Keratinocyte (primary cell): ENCODE measurements around the gene PDE4A. TPM values are rescaled to one million over a fixed set of nuclear protein-coding genes. Genes with fewer than 3 reads are reported as not detected.

ENCODE experiments used
- DNase-seq: peaks from one replicate; pipeline ENCODE4 v3.0.0-alpha.2; 2011; ENCODE audit warnings: low read depth, missing footprints, low spot score
- FAIRE-seq: peaks from 2 replicates; lab custom pipeline; 2011; peaks lifted over from hg19 to GRCh38; lab: Jason Lieb, UNC
- H2AFZ ChIP-seq: 2 replicates; pipeline ENCODE4 v1.6.0; 2012; ENCODE audit warnings: low read length, control low read depth, inconsistent platforms; ENCODE audit not compliant: control insufficient read depth
- H3K27ac ChIP-seq: 2 replicates; pipeline ENCODE4 v1.5.1; 2011; ENCODE audit warnings: low read length; ENCODE audit not compliant: control insufficient read depth, insufficient read depth
- H3K27me3 ChIP-seq: 3 replicates; pipeline ENCODE4 v1.6.0; 2011; ENCODE audit warnings: low read length; ENCODE audit not compliant: control insufficient read depth, insufficient read depth; ENCODE audit errors: extremely low read depth
- H3K36me3 ChIP-seq, 2 experiments: 2 replicates in 1 of 2; 3 replicates in 1 of 2; pipeline ENCODE4 v1.5.1; 2011; ENCODE audit warnings: low read length in 2 of 2, mild to moderate bottlenecking in 1 of 2; ENCODE audit not compliant: control insufficient read depth in 2 of 2, insufficient read depth in 2 of 2; ENCODE audit errors: extremely low read depth in 1 of 2
- H3K4me1 ChIP-seq: 3 replicates; pipeline ENCODE4 v1.5.1; 2011; ENCODE audit warnings: low read length; ENCODE audit not compliant: control insufficient read depth, insufficient read depth; ENCODE audit errors: extremely low read depth
- H3K4me2 ChIP-seq: 3 replicates; pipeline ENCODE4 v1.6.0; 2011; ENCODE audit warnings: low read depth, low read length; ENCODE audit not compliant: control insufficient read depth, insufficient read depth; ENCODE audit errors: extremely low read depth
- H3K4me3 ChIP-seq, 3 experiments: fragments of 200-600 bp in 1 of 3; sonication (generic) in 1 of 3; 2 replicates in 2 of 3; 3 replicates in 1 of 3; pipeline ENCODE4 v1.5.1; 2011 to 2016; ENCODE audit warnings: low read length in 3 of 3, mild to moderate bottlenecking in 3 of 3, control low read depth in 2 of 3, inconsistent platforms in 1 of 3, low read depth in 1 of 3, mixed read lengths in 1 of 3, mixed run types in 1 of 3, moderate library complexity in 1 of 3; ENCODE audit not compliant: control insufficient read depth in 2 of 3, insufficient read depth in 2 of 3; ENCODE audit errors: extremely low read depth in 1 of 3
- H3K79me2 ChIP-seq: 2 replicates; pipeline ENCODE4 v1.6.0; 2012; ENCODE audit warnings: low read length; ENCODE audit not compliant: control insufficient read depth, insufficient read depth
- H3K9ac ChIP-seq: 3 replicates; pipeline ENCODE4 v1.6.0; 2011; ENCODE audit warnings: low read length; ENCODE audit not compliant: control insufficient read depth, insufficient read depth; ENCODE audit errors: extremely low read depth
- H3K9me1 ChIP-seq: 3 replicates; pipeline ENCODE4 v1.6.0; 2011; ENCODE audit warnings: low read length; ENCODE audit not compliant: control insufficient read depth, insufficient read depth; ENCODE audit errors: extremely low read depth
- H3K9me3 ChIP-seq: 2 replicates; pipeline ENCODE4 v1.5.1; 2012; ENCODE audit warnings: low read depth, low read length; ENCODE audit not compliant: control insufficient read depth
- H4K20me1 ChIP-seq: 3 replicates; pipeline ENCODE4 v1.6.0; 2011; ENCODE audit warnings: low read length; ENCODE audit not compliant: control insufficient read depth, insufficient read depth; ENCODE audit errors: extremely low read depth
- EZH2 ChIP-seq: IDR thresholded peaks from one replicate; pipeline ENCODE4 v1.6.1; 2012; ENCODE audit warnings: inconsistent platforms, mild to moderate bottlenecking, low read length, moderate library complexity
- dilution Hi-C: fragments of 300-500 bp; cut with MboI; formaldehyde crosslinking; loops from one replicate; pipeline ENCODE4 v1.7.0; 2020; ENCODE audit warnings: low sequenced_read_pairs; ENCODE audit not compliant: extremely low pct_ligation_motif_present
- polyA plus RNA-seq, 5 experiments: library from polyadenylated mRNA; depleted of rRNA in 3 of 5; stranded (reverse) in 3 of 5; stranded (forward) in 1 of 5; unstranded in 1 of 5; fragments of >200 nt; gene quantifications; 1 replicate in 1 of 5; 2 replicates in 3 of 5; 3 replicates in 1 of 5; pipeline versions ENCODE4 v1.2.1 to v1.2.3, GENCODE V29; 2011 to 2012; ENCODE audit warnings: missing spikeins in 2 of 5, low read depth in 1 of 5, low replicate concordance in 1 of 5
- TF ChIP-seq, protein P1 (sequence below), 3 experiments: IDR thresholded peaks in 1 of 3; conservative IDR thresholded peaks in 1 of 3; optimal IDR thresholded peaks in 1 of 3; 2 replicates in 2 of 3; 3 replicates in 1 of 3; pipeline versions ENCODE3 to v1.5.1; 2011; ENCODE audit warnings: low read length in 3 of 3, mild to moderate bottlenecking in 3 of 3, moderate library complexity in 2 of 3, control low read depth in 1 of 3, inconsistent platforms in 1 of 3; ENCODE audit not compliant: insufficient read depth in 2 of 3; ENCODE audit errors: extremely low read depth in 1 of 3

Gene PDE4A
- polyA plus RNA-seq, 1 donor (not counting 4 experiments of a cell fraction or from before 2014, with no cell fraction given) = 0.09 TPM

DNA sequence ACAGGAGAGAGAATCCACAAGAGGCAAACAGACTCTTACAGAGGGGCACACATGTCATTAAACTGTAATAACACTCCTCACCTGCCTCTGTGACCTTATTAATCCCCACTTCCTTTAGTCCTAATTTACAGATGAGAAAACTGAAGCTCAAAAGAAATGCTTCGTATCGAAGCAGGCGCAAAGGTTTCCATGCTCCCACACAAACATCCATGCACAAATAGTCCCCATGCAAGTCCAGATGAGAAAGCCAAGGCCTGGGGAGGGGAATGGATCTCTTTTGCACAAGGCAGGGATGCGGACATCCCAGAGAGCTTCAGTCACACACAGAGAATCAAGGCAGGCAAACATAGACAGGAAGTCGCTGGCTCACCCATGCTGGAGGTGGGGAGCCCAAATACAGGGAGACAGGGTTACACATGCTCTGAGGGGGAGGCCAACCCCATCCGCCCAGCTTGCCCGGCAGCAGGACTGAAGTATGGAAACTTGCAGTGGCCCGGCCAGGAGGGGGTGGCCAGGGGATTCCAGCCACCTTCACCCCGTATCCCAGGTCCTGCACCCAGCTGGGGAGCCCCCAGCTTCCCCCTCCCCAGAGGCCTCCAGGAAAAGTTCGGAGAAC, 96.4 kb downstream of the PDE4A start:
- peak overlapping the region; percentile 42 for H3K27ac ChIP-seq

DNA sequence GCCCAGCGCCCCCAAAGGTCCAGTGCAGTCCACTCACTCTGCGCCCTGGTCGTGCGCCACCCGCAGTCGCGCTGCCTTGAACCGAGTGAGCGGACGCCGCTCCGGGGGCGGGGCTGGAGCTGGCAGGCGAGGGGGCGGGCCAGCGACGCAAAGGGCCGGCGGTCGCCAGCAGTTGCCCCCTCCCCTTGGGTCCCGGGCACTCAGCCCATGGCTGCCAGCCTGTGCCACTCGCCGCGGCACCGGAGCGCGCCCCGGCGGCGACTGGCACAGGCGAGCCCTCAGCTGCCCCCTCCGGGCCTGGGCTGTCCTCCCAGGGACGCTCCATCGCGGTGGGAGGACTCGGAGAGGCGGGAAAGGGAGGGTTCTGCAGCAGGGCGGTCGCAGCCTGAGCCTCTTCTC, 97.0 kb downstream of the PDE4A start, which contains the start of gene S1PR5:
Gene S1PR5, minus strand, starts transcription at position 87 of the 399 bp plus-strand sequence. CDS start 2,436 bp downstream, outside the sequence.
- no peak for TF ChIP-seq EZH2
- TF ChIP-seq, protein P1, sequence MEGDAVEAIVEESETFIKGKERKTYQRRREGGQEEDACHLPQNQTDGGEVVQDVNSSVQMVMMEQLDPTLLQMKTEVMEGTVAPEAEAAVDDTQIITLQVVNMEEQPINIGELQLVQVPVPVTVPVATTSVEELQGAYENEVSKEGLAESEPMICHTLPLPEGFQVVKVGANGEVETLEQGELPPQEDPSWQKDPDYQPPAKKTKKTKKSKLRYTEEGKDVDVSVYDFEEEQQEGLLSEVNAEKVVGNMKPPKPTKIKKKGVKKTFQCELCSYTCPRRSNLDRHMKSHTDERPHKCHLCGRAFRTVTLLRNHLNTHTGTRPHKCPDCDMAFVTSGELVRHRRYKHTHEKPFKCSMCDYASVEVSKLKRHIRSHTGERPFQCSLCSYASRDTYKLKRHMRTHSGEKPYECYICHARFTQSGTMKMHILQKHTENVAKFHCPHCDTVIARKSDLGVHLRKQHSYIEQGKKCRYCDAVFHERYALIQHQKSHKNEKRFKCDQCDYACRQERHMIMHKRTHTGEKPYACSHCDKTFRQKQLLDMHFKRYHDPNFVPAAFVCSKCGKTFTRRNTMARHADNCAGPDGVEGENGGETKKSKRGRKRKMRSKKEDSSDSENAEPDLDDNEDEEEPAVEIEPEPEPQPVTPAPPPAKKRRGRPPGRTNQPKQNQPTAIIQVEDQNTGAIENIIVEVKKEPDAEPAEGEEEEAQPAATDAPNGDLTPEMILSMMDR (optimal IDR thresholded peaks at IDR 0.05 in 1 of 3, IDR thresholded peaks at IDR 0.05 in 1 of 3, conservative IDR thresholded peaks at IDR 0.05 in 1 of 3; ENCODE audit: extremely low read depth in 1 of 3, insufficient read depth in 2 of 3, low read length in 3 of 3) = peak in 1 of 3 experiments; percentile 38
- H2AFZ ChIP-seq = peak within 1 kb of the TSS; percentile 41
- no peaks in the 10 kb centered on the region for H3K9me1 ChIP-seq
- FAIRE-seq = no peak
- peak within 1 kb of the TSS; percentile 65 to 86 (median 77) for H3K4me3 ChIP-seq
- peaks cover 37% of the 10 kb centered on the region for H3K79me2 ChIP-seq
- peak within 1 kb of the TSS; percentile 48 for H3K9ac ChIP-seq
- DNase-seq = no peak
- H3K27me3 ChIP-seq = no peaks in the 10 kb centered on the region
- peak within 1 kb of the TSS; percentile 42 for H3K27ac ChIP-seq
- H3K4me2 ChIP-seq = peak within 1 kb of the TSS; percentile 96
- dilution Hi-C loops = no loop called here
- H3K36me3 ChIP-seq = peaks cover 5 to 12% of the 10 kb centered on the region in 2 experiments
- peaks cover 42% of the 10 kb centered on the region for H3K4me1 ChIP-seq
- no peaks in the 10 kb centered on the region for H3K9me3 ChIP-seq
- no peaks in the 10 kb centered on the region for H4K20me1 ChIP-seq

More for the DNA sequence above, 96.4 kb downstream of the PDE4A start:
- Histone ChIP-seq H3K9me3 (no peaks in the 10 kb centered on the region), H3K36me3 (peaks cover 5 to 12% of the 10 kb centered on the region in 2 experiments), H3K9me1 (no peaks in the 10 kb centered on the region), H3K4me2 (peak overlapping the region; percentile 96), H3K27me3 (no peaks in the 10 kb centered on the region), H3K4me1 (peaks cover 41% of the 10 kb centered on the region), H3K4me3 (peak overlapping the region; percentile 65 to 86 (median 77)), H4K20me1 (no peaks in the 10 kb centered on the region), H3K9ac (peak overlapping the region; percentile 28), H2AFZ (peak overlapping the region; percentile 41), H3K79me2 (peaks cover 37% of the 10 kb centered on the region)
- FAIRE-seq (peak; percentile 89), DNase-seq (no peak)
- TF ChIP-seq, protein P1 (optimal IDR thresholded peaks at IDR 0.05 in 1 of 3, IDR thresholded peaks at IDR 0.05 in 1 of 3, conservative IDR thresholded peaks at IDR 0.05 in 1 of 3; ENCODE audit: extremely low read depth in 1 of 3, insufficient read depth in 2 of 3, low read length in 3 of 3) = no peak
- no peak for TF ChIP-seq EZH2
- dilution Hi-C loops = no loop called here
